HG03469 (cell line): ENCODE data around the gene HS3ST4.

ENCODE experiments used
- ATAC-seq: cut with Tn5 transposase; IDR thresholded peaks from one replicate; pipeline ENCODE4 v1.9.1; 2021; ENCODE audit warnings: mild to moderate bottlenecking, moderate library complexity, moderate number of reproducible peaks; ENCODE audit not compliant: unreplicated experiment

HS3ST4 gene

DNA sequence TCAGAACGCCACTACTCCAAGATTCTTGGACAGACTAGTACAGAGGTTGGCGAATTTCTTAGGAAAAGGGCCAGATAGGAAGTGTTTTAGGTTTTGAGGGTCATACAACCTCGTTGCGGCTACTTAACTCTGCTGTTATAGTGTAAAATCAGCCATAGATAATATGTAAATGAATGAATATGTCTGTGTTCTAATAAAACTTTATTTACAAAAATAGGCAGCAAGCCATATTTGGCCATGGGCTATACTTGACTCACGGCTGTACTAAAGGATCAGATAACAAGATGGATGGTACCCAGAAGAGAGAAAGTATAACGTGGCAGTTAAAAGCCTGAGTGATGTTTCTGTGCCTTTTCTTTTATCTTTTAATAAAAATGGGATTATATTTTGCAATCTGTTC lies 125.5 kb downstream of the HS3ST4 start:
- ATAC-seq: no peak

DNA sequence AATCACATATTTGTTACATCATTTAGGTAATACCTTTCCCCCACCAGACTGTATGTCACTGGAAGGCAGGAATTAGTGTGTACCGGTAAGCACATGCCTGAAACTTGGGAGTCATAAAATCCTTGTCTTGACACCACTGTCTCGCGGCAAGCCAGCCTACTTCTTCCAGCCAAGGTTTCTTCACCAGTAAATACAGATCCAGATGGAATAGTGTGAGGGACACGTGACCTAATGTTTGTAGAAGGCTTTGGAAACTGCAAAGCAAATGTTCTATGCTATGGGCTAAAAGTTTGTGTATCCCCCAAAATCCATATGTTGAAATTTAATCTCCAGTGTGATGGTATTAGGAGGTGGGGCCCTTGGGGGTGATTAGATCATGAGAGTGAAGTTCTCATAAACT lies 126.1 kb downstream of the HS3ST4 start:
- no peak for ATAC-seq

DNA sequence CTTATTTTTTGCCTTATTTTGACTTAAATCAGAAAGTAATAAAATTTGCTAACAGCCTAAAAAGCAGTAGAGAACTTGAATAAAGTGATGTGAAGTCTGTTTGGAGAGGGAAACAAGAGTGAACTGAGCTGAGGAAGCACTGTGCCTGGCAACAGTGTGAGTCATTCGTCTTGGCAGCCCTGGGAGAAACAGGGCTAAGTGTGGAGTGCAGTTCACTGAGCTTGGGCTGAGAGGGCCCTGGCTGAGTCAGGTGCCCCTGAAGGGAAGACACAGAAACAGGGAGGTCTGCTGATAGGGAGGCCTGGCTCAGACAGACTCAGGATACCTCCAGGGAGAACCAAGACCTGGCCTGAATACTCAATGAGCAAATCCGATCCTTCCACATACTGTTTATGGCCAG lies 132.1 kb downstream of the HS3ST4 start:
- ATAC-seq: no peak

DNA sequence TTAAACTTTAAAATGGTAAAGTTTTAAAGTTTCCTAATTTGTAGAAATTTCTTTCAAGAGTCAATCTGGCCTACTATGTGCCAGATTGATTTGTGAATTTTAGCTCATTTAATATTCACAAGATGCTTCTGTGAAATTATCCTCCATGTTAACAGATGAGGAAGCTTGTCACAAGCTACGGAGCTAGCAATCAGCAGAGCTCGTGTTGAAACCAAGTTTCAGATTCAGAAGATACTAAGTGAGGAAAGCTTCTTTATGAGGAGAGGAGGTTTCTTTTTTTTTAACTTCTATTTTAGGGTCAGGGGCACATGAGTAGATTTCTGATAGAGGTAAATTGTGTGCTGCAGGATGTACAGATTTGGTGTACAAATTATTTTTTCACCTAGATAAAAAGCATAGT lies 135.9 kb downstream of the HS3ST4 start:
- ATAC-seq: no peak

DNA sequence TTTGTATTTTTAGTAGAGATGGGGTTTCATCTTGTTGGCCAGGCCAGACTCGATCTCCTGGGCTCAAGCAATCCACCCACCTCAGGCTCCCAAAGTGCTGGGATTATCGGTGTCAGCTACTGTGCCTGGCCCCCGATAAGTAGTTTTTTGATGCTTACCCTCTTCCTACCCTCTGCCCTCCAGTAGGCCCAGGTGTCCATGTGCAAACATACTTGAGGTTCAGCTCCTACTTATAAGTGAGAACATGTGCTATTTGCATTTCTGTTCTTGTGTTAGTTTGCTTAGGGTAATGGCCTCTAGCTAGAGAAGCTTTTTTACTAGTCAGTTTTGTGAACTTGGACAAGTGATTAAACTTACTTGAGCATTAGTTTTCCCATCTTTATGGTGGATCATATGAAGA lies 136.8 kb downstream of the HS3ST4 start:
- no peak for ATAC-seq

DNA sequence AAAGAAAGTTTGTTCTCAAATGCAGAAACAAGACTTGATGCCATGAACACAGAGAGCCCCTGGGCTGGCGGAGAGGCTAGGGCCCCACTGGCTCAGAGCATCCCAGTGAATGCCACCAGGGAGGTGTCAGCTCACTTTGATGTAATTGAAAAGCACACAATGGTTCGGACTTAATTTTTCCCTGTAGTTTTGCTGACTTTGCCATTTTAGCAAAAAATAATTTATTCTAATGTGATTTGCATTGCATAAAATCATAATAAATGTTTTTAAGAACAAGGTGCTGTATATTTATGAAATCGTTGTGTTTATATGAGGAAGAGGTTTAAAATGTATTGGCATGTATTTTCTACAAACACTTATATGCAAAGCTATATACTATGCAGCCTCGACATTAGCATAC lies 140.5 kb downstream of the HS3ST4 start:
- no peak for ATAC-seq

DNA sequence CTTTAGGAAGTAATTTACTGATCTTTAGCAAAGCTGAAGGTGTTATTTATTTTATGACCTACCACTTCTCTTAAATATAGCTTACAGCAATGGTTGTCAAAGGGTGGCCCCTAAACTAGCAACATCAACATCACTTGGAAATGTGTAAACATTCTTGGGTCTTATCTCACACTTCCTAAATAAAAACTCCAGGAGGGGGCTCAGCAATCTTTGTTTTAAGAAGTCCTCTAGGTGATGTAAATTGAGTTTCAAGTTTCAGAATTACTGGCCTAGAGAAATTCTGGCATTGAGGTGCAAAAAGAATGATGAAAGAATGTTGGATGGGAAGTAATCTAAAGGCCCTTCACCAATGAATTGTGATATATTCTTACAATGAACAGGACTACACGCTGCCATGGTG lies 142.3 kb downstream of the HS3ST4 start:
- ATAC-seq: no peak

DNA sequence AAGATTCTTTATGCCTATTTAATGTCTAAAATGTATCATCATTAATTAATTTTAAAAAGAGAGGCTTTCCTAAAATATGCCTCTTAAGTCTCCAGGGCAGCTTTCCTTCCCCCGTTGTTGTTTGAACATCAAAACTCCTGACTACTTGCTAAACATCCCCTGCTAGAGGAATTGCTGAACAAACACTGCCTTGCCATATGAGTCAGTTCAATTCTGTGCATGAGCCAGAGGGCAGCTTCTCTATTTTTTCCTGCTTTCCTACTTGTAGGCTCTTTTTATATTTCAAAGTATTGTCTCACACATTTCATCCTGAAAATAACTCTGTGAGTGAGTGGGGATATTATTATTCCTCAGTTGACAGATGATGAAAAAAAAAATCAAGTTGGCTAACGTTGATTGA lies 143.4 kb downstream of the HS3ST4 start:
- ATAC-seq: no peak

DNA sequence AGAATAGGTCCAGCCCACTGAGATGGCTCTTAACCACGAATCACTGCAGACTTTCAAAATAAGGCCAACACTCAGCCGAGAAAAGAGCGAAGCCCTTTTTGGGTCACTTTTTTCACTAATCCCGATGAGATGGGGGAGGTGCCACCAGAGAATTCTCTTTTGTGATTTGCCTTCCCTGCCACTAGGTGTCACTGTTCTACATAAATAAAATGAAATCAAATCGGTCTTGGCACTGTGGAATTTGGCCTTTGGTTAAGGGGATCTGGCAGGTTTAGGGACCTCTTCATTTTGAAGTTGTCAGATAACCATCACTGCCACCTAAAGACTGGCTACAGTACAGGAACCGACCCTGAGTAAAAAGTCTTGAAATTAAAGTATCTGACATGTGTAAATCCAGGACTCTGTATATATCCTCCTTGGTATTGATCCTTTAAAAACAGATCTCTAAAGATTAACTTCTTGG lies 147.0 kb downstream of the HS3ST4 start:
- ATAC-seq: no peak

DNA sequence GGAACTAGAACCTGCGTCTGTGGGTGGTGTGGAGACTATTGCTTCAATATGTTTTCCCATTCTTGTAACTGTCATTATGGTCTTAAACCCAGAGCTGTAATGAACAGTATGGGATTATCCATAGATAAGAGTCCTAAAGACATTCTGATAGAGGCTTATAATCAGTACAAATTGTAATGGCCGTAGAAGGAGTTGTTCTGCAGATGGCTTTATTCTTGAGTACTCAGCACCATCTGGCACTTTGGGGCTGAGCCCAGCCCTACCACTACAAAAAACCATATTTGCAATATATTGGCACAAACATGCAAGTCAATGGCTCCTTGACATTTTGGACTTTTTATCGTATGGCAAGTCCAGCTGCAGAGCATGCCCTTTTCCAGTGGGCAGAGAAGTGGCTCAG lies 150.0 kb downstream of the HS3ST4 start:
- no peak for ATAC-seq

DNA sequence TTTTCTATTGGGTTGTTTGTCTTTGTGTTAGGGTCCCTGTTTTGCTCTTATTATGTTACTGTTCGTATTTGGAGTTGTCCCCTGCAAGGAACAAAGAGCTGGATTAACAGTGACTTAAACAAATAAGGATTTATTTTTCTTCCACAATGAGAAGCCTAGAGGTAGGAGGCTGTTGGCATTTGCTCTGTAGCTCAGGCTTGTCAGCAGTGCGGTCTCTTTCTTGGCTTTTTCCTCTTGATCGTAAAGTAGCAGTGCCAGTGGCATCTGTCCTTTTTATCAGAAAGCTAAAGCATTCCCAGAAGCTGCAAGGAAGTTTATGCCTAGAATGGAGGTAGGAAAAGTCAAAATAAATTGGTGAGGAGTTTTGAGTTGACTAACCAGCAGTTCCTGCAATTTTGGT lies 154.1 kb downstream of the HS3ST4 start:
- ATAC-seq: no peak

DNA sequence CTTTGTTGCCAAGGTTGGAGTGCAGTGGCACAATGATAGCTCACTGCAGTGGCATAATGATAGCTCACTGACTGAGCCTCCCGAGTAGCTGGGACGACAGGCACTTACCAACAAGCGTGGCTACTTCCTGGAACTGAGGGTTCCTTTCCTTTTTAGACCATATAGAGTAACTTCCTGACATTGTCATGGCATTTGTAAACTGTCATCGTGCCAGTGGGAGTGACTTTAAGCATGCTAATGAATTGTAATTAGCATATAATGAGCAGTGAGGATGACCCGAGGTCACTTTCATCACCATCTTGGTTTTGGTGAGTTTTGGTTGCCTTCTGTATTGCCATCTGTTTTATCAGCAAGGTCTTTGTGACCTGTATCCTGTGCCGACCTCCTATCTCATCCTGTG lies 162.4 kb downstream of the HS3ST4 start:
- ATAC-seq: no peak

DNA sequence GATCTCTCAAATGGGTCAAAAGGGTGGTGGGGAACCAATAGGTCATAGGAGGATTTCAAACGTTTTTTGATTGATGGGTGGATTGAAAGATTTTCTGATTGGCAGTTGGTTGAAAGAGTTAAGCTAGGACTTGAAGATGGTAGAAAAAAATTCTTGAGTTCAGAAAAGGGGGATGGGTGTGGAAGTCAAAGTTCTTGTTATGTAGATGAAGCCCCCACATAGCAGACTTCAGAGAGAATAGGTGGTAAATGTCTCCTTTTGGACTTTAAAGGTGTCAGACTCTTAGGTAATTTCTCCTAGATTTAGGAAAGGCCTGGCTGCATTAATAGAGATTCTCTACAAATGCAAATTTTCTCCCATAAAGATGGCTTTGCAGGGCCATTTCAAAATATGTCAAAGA lies 163.3 kb downstream of the HS3ST4 start:
- ATAC-seq: no peak

DNA sequence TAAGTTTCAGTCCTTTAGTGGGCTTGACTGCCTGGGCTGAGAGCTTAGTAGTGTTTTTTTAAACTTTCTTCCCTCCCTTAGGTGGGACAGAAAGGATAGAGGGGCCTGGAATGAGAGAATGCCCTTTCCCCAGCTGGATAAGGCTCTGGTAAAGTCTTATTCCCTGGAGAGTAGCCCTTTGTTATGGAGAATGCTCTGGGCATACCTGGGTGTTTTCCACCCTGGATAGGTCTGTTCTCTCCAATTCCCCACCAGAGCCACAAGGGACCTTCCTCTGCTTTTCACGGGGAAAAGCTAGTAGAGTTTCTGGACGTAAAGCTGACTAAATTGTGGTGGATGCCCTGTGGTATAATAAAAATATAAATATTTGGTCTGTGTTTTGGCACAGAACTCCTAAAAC lies 164.1 kb downstream of the HS3ST4 start:
- no peak for ATAC-seq

DNA sequence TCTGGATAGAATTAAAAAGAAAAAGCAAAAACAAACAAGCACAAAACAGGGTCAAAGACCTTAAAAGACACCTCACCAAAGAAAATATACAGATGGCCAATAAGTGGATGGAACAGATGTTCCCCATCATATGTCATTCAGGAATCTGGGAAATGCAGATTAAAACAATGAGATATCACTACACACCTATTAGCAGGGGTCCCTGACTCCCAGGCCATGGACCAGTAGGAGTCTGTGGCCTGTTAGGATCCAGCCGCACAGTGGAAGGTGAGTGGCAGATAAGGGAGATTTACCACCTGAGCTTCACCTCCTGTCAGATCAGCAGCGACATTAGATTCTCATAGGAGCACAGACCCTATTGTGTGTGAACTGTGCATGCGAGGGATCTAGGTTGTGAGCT lies 167.9 kb downstream of the HS3ST4 start:
- ATAC-seq: no peak

DNA sequence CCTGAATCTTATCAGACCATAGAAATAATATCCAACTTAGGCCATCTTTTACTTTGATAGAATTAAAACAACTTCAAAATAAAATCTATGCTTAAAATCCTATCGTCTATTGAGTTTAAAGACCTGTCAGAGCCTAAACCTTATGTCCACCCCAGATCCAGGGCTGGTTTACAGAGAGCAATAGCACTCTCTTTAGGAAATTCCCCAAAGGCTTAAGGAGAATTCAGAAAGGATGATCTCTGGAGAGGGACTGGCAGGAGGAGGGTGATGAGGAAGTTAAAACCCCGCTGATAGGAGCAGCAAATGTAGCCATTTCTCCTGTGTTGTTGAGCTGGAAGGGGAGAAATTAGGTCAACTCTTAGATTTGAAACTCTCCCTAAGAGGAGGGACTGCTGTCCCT lies 175.3 kb downstream of the HS3ST4 start:
- no peak for ATAC-seq

DNA sequence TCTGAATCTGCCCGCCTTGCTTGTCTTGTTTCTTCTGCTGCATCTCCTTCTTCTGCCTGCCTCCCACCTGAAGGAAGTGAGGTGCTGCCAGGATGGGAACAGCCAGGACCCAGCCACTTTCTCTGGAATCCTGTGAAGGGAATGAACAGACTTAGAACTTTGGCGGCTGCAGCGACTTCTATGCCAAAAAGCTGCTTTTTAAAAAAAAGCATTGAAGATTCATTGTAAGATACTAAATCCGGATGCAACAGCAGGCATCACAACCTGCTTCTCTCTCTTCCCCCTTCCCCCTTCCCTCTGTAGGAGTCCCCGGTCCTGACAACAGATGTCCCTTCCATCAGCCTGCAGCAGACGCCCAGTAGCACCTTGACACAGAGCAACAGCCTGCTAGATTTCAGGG lies 176.3 kb downstream of the HS3ST4 start:
- no peak for ATAC-seq

DNA sequence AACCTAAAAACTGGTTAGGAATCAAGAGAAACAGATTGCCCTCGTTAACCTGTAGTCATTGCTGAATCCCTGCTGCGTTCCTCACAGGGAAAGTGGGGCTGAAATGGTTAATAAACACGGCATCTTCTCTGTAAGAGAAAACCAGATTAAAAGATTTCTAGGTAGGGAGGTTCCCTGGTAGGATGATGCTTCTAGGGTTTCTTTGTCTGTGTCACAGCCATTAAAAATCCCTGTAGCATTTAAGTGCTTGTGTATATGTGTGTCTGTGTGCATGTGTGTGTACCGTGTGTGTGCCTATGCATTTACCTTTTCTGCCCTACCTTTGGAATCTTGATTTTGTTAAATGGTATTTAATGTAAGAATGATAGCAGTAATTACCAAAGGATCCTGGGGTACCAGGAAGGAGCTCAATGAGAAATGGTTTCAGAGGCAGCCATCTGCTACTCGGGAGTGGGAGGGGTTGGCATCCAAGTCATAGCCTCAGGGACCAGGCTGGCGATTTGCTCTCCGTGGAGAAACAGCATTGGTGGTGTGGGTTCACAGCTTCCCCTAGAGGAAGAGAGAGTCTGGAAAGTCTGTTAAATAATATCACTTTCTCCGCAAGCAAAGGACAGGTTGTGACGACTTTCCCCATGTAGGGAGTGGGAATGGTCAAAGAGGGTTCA lies 177.1 kb downstream of the HS3ST4 start:
- ATAC-seq: no peak

DNA sequence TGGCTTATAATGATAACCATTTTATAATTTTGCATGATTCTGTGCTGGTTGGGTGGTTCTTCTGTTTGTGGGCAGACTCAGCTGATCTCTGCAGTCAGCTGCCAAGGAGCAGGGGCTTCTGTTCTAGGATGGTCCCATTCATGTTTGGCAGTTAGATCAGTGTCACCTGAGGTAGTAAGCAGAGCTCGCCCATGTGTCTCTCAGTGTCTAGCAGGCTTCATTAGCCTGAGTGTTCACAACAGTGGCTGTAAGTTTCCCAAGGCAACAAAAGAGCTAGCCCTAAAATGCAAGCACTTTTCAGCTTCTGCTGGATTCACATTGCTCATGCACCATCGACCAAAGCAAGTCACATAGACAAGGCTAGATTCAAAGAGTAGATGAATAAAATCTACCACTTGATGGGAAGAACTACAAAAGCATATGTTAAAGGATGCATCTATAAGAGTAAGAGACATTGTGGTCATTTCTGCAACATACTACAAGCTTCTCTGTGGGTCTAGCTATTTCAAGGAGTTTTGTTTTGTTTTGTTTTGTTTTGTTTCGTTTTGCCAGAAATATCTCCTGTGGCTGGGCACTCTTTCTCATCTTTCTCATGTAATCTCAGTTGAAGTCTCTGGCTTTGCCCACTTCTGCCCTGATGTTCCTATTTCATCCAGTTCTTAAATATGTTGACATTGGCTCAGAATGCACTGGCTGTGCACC lies 180.8 kb downstream of the HS3ST4 start:
- no peak for ATAC-seq

DNA sequence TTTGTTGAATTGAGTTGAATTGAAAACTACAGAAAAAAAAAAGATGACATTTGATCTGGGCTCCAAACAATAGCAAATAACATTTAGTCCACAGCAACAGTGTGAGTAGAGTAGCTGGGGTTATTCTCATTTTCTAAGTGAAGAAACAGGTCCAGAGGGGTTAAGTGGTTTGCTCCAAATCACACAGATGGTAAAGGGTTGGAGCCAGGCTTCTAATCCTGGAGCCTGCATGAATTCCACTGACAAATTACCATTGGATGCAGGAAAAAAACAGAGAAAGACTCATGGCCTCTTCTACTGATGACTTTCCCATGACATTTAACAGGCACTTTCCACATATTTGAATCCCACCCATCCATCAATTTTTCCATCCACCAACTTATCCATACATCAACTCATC lies 182.4 kb downstream of the HS3ST4 start:
- ATAC-seq: no peak

DNA sequence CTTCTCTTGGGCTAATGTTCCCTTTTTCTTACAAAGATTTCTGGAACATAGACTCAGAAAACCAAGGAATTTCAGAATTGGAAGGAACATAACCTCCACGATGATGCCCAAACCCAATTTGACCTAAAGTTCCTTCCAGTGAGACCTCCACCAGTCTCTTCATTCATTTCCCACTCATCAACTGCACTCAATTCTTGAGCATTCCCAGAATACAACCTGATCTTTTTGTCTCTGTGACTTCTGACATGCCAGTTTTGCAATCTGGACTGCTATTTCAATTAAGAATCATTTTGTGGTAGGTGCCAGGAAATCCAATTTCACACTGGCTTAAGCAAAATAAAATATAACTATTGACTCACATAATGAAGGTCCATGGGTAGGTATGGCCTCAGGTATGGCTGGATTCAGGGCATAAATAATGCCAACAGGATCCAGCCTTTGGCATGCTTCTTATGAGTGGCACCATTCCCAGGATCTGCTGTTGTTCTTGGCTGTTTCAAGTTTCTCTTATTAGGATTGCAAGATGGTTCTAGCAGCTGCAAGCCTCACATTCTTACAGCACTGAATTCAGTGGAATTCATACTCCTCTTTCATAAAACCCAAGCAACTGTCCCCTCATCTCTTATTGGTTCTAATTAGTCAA lies 184.3 kb downstream of the HS3ST4 start:
- no peak for ATAC-seq

DNA sequence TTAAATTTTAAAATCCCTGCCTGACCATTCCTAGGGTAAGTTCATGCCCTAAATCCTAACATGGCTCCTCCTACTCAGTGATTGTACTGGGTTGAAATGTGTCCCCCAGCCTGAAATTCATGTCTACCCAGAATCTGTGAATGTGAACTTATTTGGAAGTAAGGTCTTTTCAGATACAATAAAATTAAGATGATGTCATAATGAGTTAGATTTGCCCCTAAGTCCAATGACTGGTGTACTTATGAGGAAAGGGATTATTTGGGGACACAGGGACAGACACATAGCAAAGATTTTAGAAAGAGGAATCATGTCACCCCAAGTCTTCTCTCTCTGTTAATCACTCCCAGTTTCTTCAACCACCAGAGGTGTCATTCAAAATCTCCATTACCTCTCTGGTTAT lies 185.3 kb downstream of the HS3ST4 start:
- no peak for ATAC-seq
